H1 (cell line): Measurements from ENCODE around the gene SIRT5. TPM values are rescaled to one million over a fixed set of nuclear protein-coding genes. Genes with fewer than 3 reads are reported as not detected.

Experiments used
- CTCF ChIA-PET: fragments of 300-600 bp; sonication (Branson Sonifier 250); formaldehyde crosslinking; loops from one replicate; lab custom pipeline; 2021; ENCODE audit not compliant: partially characterized antibody; lab: Charles Lee
- POLR2A ChIA-PET: fragments of 300-600 bp; sonication (Branson Sonifier 250); formaldehyde crosslinking; loops from one replicate; lab custom pipeline; 2021; ENCODE audit warnings: inconsistent platforms; ENCODE audit not compliant: partially characterized antibody; lab: Charles Lee
- DNase-seq, 2 experiments: peaks; one replicate each; pipeline versions ENCODE4 v3.0.0 to v3.0.0-alpha.2; 2010 to 2022; ENCODE audit warnings: low spot score in 2 of 2, low read depth in 1 of 2, mixed read lengths in 1 of 2
- FAIRE-seq: peaks from 2 replicates; lab custom pipeline; 2011; peaks lifted over from hg19 to GRCh38; lab: Jason Lieb, UNC
- H2AFZ ChIP-seq: 2 replicates; pipeline ENCODE4 v1.8.1; 2012; ENCODE audit warnings: low read length, inconsistent platforms
- H2AK5ac ChIP-seq: 2 replicates; pipeline ENCODE4 v1.6.1; 2013; ENCODE audit warnings: low read depth, low read length
- H2BK120ac ChIP-seq: replicated peaks from 2 replicates; pipeline ENCODE3; 2013; ENCODE audit warnings: low read depth, low read length, inconsistent platforms
- H2BK12ac ChIP-seq: 2 replicates; pipeline ENCODE4 v1.6.1; 2013; ENCODE audit warnings: low read depth, low read length
- H2BK15ac ChIP-seq: 2 replicates; pipeline ENCODE4 v1.6.1; 2013; ENCODE audit warnings: low read length
- H2BK20ac ChIP-seq: 2 replicates; pipeline ENCODE4 v1.6.1; 2013; ENCODE audit warnings: low read length
- H2BK5ac ChIP-seq: 2 replicates; pipeline ENCODE4 v1.6.1; 2013; ENCODE audit warnings: low read depth, low read length
- H3K14ac ChIP-seq: 2 replicates; pipeline ENCODE4 v1.6.1; 2013; ENCODE audit warnings: inconsistent platforms; ENCODE audit not compliant: insufficient read length
- H3K18ac ChIP-seq: 2 replicates; pipeline ENCODE4 v1.6.1; 2013; ENCODE audit warnings: low read length; ENCODE audit errors: extremely low read depth
- H3K23ac ChIP-seq: 2 replicates; pipeline ENCODE4 v1.6.1; 2013; ENCODE audit warnings: inconsistent platforms; ENCODE audit not compliant: insufficient read length
- H3K23me2 ChIP-seq: 2 replicates; pipeline ENCODE4 v1.6.1; 2013; ENCODE audit warnings: low read depth, low read length
- H3K27ac ChIP-seq: 2 replicates; pipeline ENCODE4 v1.6.1; 2011; ENCODE audit warnings: low read depth, low read length, inconsistent platforms
- H3K27me3 ChIP-seq, 4 experiments: replicated peaks in 1 of 4; 1 replicate in 1 of 4; 2 replicates in 3 of 4; pipeline versions ENCODE4 v1.6.1 to v1.8.1; 2011 to 2013; ENCODE audit warnings: low read length in 3 of 4, mild to moderate bottlenecking in 3 of 4, inconsistent platforms in 2 of 4, mixed read lengths in 2 of 4, moderate library complexity in 1 of 4; ENCODE audit not compliant: control insufficient read depth in 3 of 4, insufficient read depth in 3 of 4; ENCODE audit errors: extremely low read depth in 1 of 4
- H3K36me3 ChIP-seq, 4 experiments: 2 replicates each; pipeline versions ENCODE4 v1.6.1 to v1.8.1; 2011 to 2013; ENCODE audit warnings: mild to moderate bottlenecking in 4 of 4, low read length in 3 of 4, moderate library complexity in 2 of 4, control low read depth in 1 of 4, inconsistent platforms in 1 of 4; ENCODE audit not compliant: insufficient read depth in 4 of 4, control insufficient read depth in 2 of 4
- H3K4ac ChIP-seq: replicated peaks from 2 replicates; pipeline ENCODE3; 2013; ENCODE audit warnings: low read length, low read depth, mixed read lengths, inconsistent platforms; ENCODE audit not compliant: insufficient read length
- H3K4me1 ChIP-seq, 4 experiments: replicated peaks in 1 of 4; 1 replicate in 1 of 4; 2 replicates in 3 of 4; pipeline versions ENCODE4 v1.6.1 to v1.8.1; 2011 to 2013; ENCODE audit warnings: low read length in 3 of 4, inconsistent platforms in 2 of 4, mixed read lengths in 1 of 4; ENCODE audit not compliant: insufficient read depth in 4 of 4, control insufficient read depth in 3 of 4
- H3K4me2 ChIP-seq, 2 experiments: 2 replicates each; pipeline versions ENCODE4 v1.6.1 to v1.8.1; 2011 to 2013; ENCODE audit warnings: low read depth in 2 of 2, low read length in 2 of 2, control low read depth in 1 of 2, inconsistent platforms in 1 of 2, mild to moderate bottlenecking in 1 of 2; ENCODE audit not compliant: insufficient read depth in 1 of 2
- H3K4me3 ChIP-seq, 4 experiments: fragments of 200-600, 300-600 bp in 1 of 4; sonication (generic), shearing (Covaris generic), sonication (Bioruptor Twin) in 1 of 4; 2 replicates each; pipeline versions ENCODE4 v1.5.1 to v1.8.1; 2011 to 2016; ENCODE audit warnings: low read length in 4 of 4, low read depth in 3 of 4, control low read depth in 2 of 4, inconsistent platforms in 2 of 4, mild to moderate bottlenecking in 2 of 4, mixed read lengths in 1 of 4, moderate library complexity in 1 of 4; ENCODE audit not compliant: insufficient read depth in 2 of 4; ENCODE audit errors: extremely low read depth in 1 of 4
- H3K56ac ChIP-seq: replicated peaks from 2 replicates; pipeline ENCODE3; 2013; ENCODE audit warnings: low read depth, mild to moderate bottlenecking, mixed read lengths, low read length, inconsistent platforms; ENCODE audit not compliant: insufficient read length
- H3K79me1 ChIP-seq: 2 replicates; pipeline ENCODE4 v1.6.1; 2013; ENCODE audit warnings: low read depth, low read length, control low read depth
- H3K79me2 ChIP-seq, 2 experiments: 2 replicates each; pipeline versions ENCODE4 v1.6.1 to v1.8.1; 2012 to 2013; ENCODE audit warnings: low read length in 2 of 2, mild to moderate bottlenecking in 2 of 2, inconsistent platforms in 1 of 2; ENCODE audit not compliant: insufficient read depth in 2 of 2, control insufficient read depth in 1 of 2
- H3K9ac ChIP-seq, 4 experiments: replicated peaks in 1 of 4; 1 replicate in 1 of 4; 2 replicates in 3 of 4; pipeline versions ENCODE4 v1.6.1 to v1.8.1; 2011 to 2013; ENCODE audit warnings: low read depth in 3 of 4, low read length in 3 of 4, control low read depth in 2 of 4, mild to moderate bottlenecking in 2 of 4, moderate library complexity in 2 of 4, inconsistent platforms in 1 of 4; ENCODE audit errors: extremely low read depth in 1 of 4
- H3K9me3 ChIP-seq, 2 experiments: 2 replicates each; pipeline versions ENCODE4 v1.6.1 to v1.8.1; 2012 to 2013; ENCODE audit warnings: mild to moderate bottlenecking in 2 of 2, moderate library complexity in 2 of 2, control low read depth in 1 of 2, inconsistent platforms in 1 of 2, low read depth in 1 of 2, low read length in 1 of 2, mixed read lengths in 1 of 2; ENCODE audit not compliant: insufficient read depth in 2 of 2
- H4K20me1 ChIP-seq, 2 experiments: replicated peaks in 1 of 2; 2 replicates each; pipeline versions ENCODE3 to v1.8.1; 2011 to 2013; ENCODE audit warnings: inconsistent platforms in 2 of 2, low read length in 2 of 2, mild to moderate bottlenecking in 1 of 2; ENCODE audit not compliant: insufficient read depth in 2 of 2, control insufficient read depth in 1 of 2
- H4K5ac ChIP-seq: 2 replicates; pipeline ENCODE4 v1.6.1; 2013; ENCODE audit warnings: low read length, low read depth, mixed read lengths, inconsistent platforms; ENCODE audit not compliant: insufficient read length
- H4K8ac ChIP-seq: 2 replicates; pipeline ENCODE4 v1.8.0; 2013; ENCODE audit warnings: mild to moderate bottlenecking, moderate library complexity, low read length, inconsistent platforms; ENCODE audit not compliant: insufficient read depth; ENCODE audit errors: extremely low read depth
- H4K91ac ChIP-seq: replicated peaks from 2 replicates; pipeline ENCODE3; 2013; ENCODE audit warnings: low read length, mixed read lengths, inconsistent platforms; ENCODE audit not compliant: insufficient read length
- CBX8 ChIP-seq: fragments of 300-800, 300-1000 bp; sonication (generic); IDR thresholded peaks from 2 replicates; pipeline ENCODE4 v1.7.1; 2016; ENCODE audit warnings: low read depth, low read length, borderline replicate concordance
- CEBPB ChIP-seq: IDR thresholded peaks from 2 replicates; pipeline ENCODE4 v1.6.1; 2012; ENCODE audit warnings: low read depth, low read length
- CTBP2 ChIP-seq: IDR thresholded peaks from 2 replicates; pipeline ENCODE4 v1.7.0; 2011; ENCODE audit warnings: borderline replicate concordance, mild to moderate bottlenecking, moderate library complexity, mixed read lengths, low read length; ENCODE audit not compliant: insufficient read depth, insufficient read length
- SIRT6 ChIP-seq: IDR thresholded peaks from one replicate; pipeline ENCODE4 v1.7.1; 2012; ENCODE audit warnings: low read length, inconsistent platforms
- SRF ChIP-seq: IDR thresholded peaks from 2 replicates; pipeline ENCODE4 v1.6.1; 2011; ENCODE audit warnings: mild to moderate bottlenecking, low read depth, low read length, moderate library complexity
- TCF12 ChIP-seq: IDR thresholded peaks from 2 replicates; pipeline ENCODE4 v1.6.1; 2011; ENCODE audit warnings: low read depth, mild to moderate bottlenecking, low read length
- WGBS, 2 experiments: shearing (Covaris generic) in 1 of 2; methylation state at CpG; one replicate each; pipeline versions ENCODE4 v1.1.6 to v1.1.7; 2013 to 2015; ENCODE audit warnings: low lambda C conversion rate in 2 of 2, mixed read lengths in 2 of 2, inconsistent platforms in 1 of 2, low coverage in 1 of 2, missing lambda C conversion rate in 1 of 2; ENCODE audit not compliant: insufficient replicate concordance in 2 of 2, insufficient coverage in 1 of 2, insufficient read length in 1 of 2; ENCODE audit errors: extremely low coverage in 1 of 2, missing lambda C conversion rate in 1 of 2; 5-methylcytosine and 5-hydroxymethylcytosine counted together
- polyA plus RNA-seq, 7 experiments: library from polyadenylated mRNA; depleted of rRNA in 3 of 7; stranded (reverse) in 5 of 7; unstranded in 2 of 7; fragments of >200 nt in 5 of 7; fragments of 200-250 nt in 2 of 7; gene quantifications; 1 replicate in 5 of 7; 2 replicates in 1 of 7; 4 replicates in 1 of 7; pipeline versions ENCODE4 v1.2.1 to v1.2.3, GENCODE V29; 2011 to 2013; ENCODE audit warnings: missing spikeins in 2 of 7, mixed read lengths in 2 of 7
- total RNA-seq: library from RNA; stranded (reverse); fragmentation: NEBNext Ultra II Directional; extraction: Animal tissue kit (Norgen Biotek cat#: 25700); gene quantifications from 2 replicates; pipeline ENCODE4 v1.2.1, GENCODE V29; 2021
- TF ChIP-seq, protein P1 (sequence below), 3 experiments: IDR thresholded peaks; 1 replicate in 2 of 3; 2 replicates in 1 of 3; pipeline versions ENCODE4 v1.5.1 to v1.6.1; 2011; ENCODE audit warnings: low read length in 3 of 3, mild to moderate bottlenecking in 3 of 3, inconsistent platforms in 2 of 3, low read depth in 1 of 3, moderate library complexity in 1 of 3; ENCODE audit not compliant: insufficient read depth in 1 of 3; ENCODE audit errors: control extremely low read depth in 1 of 3

Gene SIRT5
- total and polyA plus RNA-seq, 2 of the 8 experiments (the other 6 are each of a cell fraction or from before 2014, with no cell fraction given) = 7.4 to 14.7 TPM

DNA sequence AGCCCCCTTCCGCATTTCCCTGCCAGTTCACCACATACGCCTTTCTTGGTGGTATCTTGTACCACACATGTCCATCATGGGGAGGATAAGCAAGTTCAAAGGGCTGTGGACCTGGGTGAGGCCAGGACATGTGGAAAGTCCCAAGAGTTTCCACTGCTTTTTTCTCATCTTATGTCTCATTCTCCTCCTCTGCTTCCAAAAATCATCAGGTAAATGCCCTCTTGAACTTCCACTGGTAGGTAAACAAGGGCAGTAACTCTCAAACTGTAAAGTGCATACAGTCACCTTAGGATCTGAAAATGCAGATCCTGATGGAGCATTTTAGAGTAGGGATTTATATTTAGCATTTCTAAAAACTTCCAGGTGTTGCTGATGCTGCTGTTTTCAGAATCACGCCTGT is 7.9 kb upstream of the SIRT5 start:
- H2BK12ac ChIP-seq = no peak overlapping the region
- H3K23ac ChIP-seq = no peak overlapping the region
- H3K18ac ChIP-seq = no peak overlapping the region
- no peak overlapping the region for H2BK120ac ChIP-seq
- no peaks in the 10 kb centered on the region for H3K9me3 ChIP-seq
- no peak overlapping the region for H4K8ac ChIP-seq
- TF ChIP-seq SIRT6 (no peak), CBX8 (no peak), SRF (no peak), TCF12 (no peak), CEBPB (no peak), CTBP2 (no peak)
- TF ChIP-seq, protein P1, sequence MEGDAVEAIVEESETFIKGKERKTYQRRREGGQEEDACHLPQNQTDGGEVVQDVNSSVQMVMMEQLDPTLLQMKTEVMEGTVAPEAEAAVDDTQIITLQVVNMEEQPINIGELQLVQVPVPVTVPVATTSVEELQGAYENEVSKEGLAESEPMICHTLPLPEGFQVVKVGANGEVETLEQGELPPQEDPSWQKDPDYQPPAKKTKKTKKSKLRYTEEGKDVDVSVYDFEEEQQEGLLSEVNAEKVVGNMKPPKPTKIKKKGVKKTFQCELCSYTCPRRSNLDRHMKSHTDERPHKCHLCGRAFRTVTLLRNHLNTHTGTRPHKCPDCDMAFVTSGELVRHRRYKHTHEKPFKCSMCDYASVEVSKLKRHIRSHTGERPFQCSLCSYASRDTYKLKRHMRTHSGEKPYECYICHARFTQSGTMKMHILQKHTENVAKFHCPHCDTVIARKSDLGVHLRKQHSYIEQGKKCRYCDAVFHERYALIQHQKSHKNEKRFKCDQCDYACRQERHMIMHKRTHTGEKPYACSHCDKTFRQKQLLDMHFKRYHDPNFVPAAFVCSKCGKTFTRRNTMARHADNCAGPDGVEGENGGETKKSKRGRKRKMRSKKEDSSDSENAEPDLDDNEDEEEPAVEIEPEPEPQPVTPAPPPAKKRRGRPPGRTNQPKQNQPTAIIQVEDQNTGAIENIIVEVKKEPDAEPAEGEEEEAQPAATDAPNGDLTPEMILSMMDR (IDR thresholded peaks at IDR 0.05; ENCODE audit: control extremely low read depth in 1 of 3, insufficient read depth in 1 of 3, low read depth in 1 of 3, low read length in 3 of 3) = no peak
- peaks cover 0 to 2% (median 0%) of the 10 kb centered on the region in 4 experiments; a peak in 1 of 7 replicates for H3K4me1 ChIP-seq
- no peak overlapping the region for H4K5ac ChIP-seq
- WGBS, 2 experiments = 94% methylated on average over 3 of the region's 3 CpGs; no CpG with 5 or more reads in 1 of the 2 experiments
- no peak overlapping the region for H3K4me2 ChIP-seq
- no peaks in the 10 kb centered on the region for H3K27me3 ChIP-seq
- H3K9ac ChIP-seq = no peak overlapping the region
- no peaks in the 10 kb centered on the region for H3K79me2 ChIP-seq
- H3K14ac ChIP-seq = no peak overlapping the region
- H3K36me3 ChIP-seq = no peaks in the 10 kb centered on the region
- H3K79me1 ChIP-seq = no peaks in the 10 kb centered on the region
- ChIA-PET POLR2A (no interaction called here), CTCF (interaction anchor here (1.3 kb wide), 3 partner anchors 9 to 56 kb away, joined by 3 read pairs; no protein-coding TSS in a partner anchor)
- no peak overlapping the region for H2BK5ac ChIP-seq
- no peak overlapping the region for H2AK5ac ChIP-seq
- H3K27ac ChIP-seq = no peak overlapping the region
- FAIRE-seq = no peak
- H2BK15ac ChIP-seq = no peak overlapping the region
- H3K4me3 ChIP-seq = no peak overlapping the region
- H3K23me2 ChIP-seq = no peaks in the 10 kb centered on the region
- no peak for DNase-seq
- no peak overlapping the region for H3K56ac ChIP-seq
- no peaks in the 10 kb centered on the region for H4K20me1 ChIP-seq
- no peak overlapping the region for H2AFZ ChIP-seq
- no peak overlapping the region for H4K91ac ChIP-seq
- H3K4ac ChIP-seq = no peak overlapping the region
- H2BK20ac ChIP-seq = no peak overlapping the region
